Nucleus accumbens (tissue), 56 donors: ENCODE measurements around the gene ANKRD10.

Experiments
- DNase-seq, 56 donors: peaks; one replicate each; lab custom pipeline; 2025; lab: John Stamatoyannopoulos, UW

ANKRD10 gene

DNA sequence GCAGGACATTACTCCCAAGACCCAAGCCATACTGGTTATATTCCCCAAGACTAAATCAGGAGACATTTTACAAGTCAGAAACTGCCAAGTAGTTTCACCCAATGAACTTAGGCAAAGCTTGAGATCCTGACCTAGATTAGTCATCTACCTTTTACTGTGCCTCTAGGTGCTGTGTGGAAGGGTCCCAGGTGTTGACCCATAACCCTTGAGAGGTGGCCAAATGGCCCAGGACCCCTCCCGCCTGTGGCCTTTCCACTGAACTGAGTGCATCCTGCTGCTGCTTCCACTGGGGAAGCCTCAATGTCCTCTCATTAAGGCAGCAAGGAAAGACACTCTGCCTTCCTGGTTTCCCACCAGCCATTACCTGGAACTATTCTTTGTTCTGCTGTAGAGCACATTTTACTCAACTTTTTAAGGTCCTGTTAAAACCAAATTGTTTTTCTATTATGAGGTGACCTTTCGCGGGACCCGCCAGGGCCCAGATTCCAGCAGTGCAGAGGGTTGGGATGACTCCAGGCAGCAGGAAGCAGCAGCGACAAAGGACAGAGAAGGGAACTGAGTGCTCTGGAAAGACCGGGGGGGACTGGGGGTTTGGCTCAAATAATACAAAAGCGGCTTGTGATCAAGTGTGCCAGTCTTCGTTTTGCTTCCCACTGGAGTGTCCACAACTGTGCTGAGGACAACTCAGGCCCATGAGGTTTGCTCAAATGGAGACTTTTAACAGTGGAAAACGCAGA lies 27.1 kb downstream of the ANKRD10 start:
- DNase-seq, result peak in 35 of 56 donors; percentile 11 to 74 (median 45)

DNA sequence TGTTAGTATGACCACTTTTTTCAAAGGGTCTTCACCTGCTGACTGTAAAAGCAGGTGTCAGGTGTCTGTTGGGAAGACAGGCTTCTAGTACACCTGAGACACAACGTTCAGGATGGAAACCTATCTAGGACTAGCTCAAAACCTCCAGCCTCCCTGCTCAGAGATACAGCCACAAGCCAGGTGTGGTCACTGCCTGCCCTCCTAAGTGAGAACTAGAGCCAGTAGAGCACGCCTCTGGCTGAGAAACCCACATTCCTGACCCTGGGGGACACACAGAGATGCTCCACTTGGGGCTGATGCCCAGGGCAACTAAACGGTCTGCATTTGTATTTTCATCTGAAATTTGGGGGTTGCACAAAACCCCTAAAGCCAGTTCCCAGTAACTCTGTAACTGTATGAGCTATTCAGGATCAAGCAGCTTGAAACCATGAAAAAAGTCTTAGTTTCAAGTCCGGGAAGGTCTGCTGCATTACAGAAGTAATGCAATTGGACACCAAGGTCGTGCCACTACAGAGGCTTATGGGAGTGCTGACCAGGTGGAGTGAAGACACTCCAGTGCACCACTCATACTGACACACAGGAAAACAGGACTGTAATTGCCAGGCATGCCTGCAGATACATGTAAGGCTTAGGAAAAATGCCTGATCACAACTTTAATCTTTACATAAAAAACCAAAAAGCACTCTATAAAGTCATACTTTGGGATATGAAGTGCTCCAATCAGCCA lies 27.8 kb downstream of the ANKRD10 start:
- DNase-seq, result no peak

DNA sequence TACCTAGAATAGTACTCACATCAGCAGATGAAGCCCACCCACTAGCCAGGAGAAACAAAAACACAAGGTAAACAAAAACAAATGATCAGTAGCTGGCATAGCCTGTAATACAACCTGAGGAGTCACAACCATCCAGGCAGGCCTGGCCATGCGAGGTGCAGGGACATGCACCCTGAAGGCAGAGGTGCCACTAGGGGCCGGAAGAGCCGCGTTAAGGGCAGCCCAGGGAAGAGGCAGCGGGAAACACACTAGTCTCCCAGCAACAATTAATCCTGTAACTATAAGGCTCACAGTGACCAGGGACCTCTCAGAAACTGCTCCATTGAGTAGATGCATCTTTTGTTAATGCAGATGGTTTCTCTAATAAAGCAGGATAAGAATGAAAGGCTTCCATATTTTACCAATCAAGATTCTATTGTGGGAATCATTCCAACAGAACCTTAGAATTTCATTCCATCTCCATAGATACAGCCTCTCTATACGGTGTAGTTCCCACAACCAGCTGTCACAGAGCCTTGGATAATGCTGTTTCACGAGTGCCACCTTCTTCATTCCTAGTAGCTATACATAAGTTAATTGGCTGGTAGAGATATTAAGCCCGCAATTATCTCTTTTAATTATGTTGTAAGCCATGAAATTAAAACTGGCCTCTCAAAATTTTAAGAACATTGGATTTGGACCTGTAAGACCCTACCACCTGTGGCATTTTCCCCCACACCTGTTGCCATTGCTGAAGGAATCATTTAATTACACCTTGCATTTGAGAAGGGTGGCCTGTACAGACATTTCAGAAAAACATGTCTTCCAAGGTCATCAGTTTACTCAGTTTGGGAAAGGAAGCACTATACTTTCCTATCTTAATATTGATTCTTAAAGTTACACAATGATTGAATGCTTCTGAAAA lies 28.7 kb downstream of the ANKRD10 start:
- DNase-seq, result no peak

DNA sequence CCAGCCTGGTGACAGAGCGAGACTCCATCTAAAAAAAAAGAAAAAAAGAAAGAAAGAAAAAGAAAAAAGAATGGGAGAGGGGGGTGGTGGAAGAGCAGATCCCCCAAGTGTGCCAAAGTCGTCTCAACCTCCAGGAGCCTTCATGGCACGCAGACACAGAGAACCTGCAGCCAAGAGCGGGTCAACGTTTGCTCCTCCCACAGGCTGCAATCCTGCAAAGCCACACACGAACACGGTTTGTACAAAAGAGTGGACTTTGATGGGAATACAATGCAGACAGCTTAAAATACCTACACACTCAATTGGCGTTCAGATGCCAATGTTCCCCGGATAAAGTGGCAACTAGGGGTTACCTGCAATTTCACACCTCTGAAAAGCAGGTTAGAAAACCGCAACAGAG lies 29.4 kb downstream of the ANKRD10 start:
- no peak for DNase-seq

DNA sequence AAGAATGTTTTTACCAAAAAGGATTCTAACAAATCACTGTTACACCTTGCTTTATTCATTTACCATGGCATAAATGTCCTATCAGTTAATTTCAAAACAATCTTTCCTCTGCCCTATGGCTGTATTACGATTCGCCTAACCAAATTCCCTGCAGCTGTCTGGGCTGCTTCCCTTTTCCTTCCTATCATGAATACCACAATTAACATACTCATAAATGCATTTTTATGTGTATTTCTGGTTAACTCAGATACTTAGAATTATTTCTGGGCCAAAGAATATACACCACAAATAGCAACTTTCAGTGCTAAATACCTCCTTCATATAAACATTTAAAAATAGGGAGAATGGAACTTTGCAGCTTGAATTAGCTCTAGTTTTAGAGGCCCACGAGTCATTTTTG lies 30.4 kb downstream of the ANKRD10 start:
- DNase-seq, result no peak

DNA sequence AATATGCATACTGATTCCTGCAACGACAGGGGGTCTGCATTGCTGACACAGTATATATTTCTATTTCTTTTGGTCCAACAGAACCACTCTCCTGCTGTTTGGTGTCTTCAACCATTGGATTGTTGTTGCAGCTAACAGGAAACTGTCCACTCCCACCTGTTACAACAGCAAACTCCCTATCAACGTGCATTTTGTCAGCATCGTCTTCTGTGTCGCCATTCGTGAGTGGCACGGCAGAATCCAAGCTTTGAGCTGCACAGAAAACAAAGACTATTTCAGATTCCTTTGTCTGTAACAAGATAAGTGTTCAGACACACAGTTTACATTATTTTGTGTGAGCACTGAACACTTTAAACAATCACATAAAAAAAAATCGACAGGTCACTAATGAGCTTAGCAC lies 31.3 kb downstream of the ANKRD10 start:
- no peak for DNase-seq

DNA sequence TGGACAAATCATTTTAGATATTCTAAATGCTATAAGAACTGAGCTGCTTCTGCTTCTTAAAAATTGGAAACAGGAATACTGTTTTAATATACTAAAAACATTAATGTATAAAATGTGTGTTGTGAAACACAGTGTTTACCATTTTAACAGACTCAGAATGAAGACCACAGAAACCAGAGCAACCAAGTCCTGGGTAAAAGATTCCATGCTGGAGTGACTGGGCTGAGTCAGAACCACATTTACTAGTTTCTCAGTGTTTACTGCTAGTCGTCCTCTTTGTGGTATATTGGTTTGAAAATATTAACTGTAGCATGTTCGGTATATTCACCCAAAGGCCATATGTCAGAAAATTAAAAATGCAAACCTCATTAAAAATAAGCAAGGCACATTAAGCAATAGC lies 31.9 kb downstream of the ANKRD10 start:
- DNase-seq, result no peak

DNA sequence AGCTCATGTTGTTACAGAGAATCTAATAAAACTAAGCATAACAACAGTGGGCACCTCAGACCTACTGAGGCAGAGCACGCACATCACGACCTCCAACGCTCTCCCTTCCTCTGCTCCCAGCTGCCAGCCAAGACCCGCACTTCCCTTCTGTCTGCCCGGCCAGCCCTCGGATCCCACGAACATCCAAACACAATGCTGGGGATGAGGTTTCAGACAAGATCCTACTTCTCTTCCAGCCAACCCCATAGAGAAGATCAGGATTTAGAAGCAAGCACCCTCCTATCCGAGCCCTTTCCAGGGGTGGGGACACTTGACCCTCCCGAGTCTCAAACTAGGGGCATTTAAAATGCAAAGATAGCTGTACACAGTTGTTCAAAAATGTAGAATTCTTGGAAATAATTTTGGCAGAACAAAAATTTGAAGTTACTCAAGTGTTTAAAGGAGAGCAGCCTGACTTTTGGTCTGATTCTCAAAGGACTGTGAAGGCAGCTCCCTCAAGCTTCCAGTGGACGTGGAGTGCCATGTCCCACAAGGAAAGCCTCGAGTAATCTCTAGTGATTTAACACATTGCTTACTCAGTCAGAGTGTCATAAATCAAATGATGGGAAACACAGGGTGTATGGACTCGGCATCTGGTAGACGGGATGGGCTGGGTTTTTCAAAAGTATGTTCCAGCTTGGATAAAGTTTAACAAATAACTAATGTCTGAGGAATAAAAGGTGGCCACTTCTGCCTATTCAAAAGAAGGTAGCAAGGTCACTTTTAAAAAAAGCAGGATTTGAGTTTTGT lies 32.8 kb downstream of the ANKRD10 start:
- DNase-seq, result no peak

DNA sequence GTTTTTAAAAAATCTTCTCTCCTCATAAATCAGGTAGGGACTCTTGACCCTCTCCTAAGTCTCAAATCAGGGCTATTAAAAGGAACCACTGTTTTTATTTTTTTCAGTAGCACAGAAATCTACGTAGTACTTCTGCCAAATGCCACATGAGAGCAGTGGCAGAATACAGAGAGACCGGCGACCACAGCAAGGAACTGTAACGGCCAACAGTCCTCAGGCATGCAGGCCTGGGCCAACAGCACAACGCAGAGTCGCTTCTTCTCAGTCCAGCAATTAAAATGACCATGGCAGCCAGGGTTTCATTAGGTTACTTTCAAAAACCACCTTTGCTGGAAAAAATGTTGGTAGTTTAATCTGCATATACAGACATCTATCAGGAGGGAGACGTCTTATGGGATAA lies 34.2 kb downstream of the ANKRD10 start:
- DNase-seq, result peak in 4 of 56 donors; percentile 7 to 21 (median 13)

DNA sequence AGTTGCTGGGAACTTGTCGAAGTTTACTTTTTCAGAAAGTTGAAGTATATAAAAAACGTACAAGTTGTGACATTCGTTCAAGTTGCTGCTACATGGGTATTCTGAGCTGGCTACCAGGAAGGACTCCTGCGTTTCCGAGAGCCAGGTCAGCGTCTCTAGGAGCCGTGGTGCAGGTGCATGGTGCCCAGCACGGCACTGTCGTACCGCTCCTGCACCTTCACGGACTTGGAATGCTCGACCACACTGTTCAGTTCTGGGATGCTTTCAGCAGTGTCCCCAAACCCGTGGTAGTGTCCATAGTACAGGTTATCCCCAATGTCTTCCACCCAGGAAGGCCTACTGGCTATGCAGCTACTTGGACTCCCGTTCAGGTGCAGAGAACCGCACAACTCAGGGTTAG lies 35.4 kb downstream of the ANKRD10 start:
- DNase-seq, result no peak

DNA sequence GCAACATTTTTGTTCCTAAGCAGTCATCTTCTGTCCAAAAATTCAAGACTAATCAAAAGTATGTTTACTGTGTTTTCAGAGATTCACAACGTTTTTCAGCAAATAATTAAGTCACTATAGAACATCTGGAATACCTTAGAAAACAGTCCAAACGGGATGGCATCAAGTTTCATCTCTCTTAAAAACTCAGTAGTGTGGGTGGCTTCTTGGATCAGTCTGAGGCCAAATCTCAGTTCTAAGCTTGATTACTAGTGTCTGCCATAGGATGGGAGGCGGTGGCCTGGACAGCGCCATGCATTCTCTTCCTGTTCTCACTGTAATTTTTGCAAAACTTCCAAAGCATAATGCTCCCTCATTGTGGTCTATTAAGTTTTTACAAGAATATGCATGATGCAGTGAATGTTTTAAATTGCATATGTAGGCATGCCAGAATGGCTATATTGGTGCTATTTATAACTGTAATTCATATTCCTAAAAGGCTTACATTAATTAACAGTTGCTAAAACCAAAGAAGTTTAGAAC lies 37.1 kb downstream of the ANKRD10 start:
- DNase-seq, result no peak

DNA sequence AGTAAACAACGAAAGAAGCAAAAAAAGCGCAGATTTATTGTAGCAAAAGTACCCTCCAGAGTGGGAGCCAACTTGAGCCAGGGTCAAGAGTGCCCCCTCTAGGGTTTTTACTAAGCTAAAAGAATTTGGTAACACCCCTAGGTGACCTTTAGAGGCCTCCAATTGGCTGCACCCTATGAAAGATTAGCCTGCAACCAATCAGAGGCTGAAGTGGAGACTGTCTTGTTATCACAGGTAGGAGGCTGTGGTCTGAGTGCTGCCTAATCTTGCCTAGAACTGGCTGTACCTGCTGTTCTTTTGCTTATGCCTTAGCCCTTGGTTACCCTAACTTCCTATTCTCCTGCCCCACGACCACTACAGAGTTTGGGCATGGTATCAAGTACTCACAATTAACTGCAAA lies 38.3 kb downstream of the ANKRD10 start:
- DNase-seq, result no peak

DNA sequence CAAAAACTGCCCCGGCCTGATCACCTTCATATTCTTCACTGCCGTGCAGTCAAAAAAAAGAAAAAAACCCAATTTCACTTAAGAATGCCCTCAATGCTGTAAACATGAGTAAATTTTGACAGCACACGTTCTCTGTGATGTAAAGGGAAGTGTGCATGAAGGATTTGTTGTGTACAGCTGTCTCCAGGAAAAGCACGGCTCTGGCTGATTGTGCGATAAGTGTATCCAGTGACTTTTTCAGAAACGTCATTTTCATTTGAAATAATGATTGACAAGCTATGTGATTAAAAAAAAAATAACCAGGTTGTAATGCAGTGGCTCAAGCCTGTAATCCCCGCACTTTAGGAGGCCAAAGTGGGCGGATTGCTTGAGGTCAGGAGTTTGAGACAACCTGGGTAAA lies 39.6 kb downstream of the ANKRD10 start:
- no peak for DNase-seq

DNA sequence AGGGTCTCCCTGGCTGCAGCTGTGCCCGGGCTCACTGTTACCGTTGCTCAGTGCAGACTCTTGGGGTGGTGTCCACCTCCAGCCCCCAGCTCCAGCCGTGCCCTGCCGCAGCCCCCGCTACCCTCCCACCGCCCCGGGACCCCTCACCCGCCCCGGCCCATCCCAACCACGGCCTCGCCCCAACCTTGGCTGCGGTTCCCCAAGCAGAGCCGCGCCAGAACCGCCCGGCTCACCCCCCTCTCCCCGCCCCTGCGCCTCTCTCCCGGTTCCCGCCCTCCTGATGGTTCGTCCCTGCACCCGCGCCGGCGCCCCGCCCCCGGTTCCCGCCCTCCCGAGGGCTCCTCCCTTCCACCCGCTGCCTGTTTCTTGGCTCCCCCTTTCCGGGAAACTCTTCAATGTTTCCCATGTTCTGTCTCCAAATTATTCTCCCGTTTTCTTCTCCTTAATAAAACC lies 40.3 kb downstream of the ANKRD10 start:
- peak in 47 of 56 donors; percentile 20 to 84 (median 56) for DNase-seq

DNA sequence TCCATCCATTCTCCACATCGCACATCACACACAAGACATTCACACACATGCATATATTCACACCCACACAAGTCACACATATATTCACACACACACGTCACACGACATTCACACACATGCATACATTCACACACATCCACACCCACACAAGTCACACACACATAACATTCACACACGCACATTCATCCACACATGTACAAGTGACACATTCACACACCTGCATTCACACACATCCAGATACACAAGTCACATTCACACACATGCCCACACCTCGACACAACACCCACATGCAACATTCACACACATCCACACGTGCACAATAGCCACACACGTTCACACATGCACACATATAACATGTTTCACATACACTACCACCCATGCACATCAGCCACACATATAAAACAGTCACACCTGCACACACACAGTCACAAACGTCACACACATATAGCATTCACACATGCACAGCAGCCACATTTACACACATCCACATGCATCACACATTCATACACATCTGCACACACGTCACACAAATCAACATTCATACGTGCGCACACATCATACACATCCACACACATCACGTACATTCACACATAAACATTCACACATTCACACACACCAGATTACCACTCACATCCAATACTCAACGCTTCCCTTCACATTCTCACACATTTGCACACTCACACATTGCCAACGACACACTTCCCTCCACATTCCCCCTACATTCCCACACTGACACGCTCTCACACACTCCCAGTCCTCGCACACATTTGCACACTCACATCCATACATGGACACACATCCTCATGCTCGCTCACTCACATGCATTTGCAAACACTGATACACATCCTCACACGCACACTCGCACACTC lies 41.0 kb downstream of the ANKRD10 start:
- no peak for DNase-seq

DNA sequence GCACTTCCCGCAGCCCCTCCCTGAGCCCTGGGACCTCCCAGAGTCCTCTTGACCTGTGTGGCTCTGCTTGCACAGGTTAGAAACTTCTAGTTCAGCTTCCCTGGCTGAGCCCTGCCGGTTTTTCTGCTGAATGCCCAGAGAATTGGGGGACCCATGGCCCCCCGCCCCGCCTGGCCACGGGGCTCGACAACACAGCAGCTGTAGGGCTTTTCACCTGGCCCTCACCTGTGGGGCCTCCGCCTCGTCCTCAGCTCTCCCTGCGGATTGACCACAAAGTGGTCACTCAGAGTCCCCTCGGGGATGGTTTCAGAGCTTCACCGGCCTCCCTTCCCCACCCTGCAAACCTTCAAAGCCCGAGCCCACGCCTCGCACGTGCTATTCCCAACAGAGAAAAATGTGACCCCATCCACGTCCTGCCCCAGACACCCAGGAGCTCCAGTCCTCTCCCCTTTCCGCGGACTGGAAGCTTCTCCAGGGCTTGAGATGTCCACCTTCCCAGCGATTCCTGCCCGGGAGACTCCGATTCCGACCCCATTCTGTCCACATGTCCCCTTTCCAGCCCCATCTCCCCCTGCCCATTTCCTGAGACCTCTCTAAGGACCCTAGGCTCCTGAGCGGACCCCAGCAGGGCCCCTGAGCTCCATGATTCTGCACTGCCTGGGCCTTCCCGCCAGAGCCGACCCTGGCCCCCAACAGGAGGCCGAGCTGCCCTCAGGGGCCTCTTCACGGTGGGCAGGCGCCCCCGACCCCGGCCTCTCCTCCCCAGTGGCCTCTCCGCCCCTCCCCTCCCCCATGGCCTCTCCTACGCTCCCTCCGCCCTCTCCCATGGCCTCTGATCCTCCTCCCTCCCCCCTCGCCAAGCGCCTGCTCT lies 41.9 kb downstream of the ANKRD10 start:
- no peak for DNase-seq

DNA sequence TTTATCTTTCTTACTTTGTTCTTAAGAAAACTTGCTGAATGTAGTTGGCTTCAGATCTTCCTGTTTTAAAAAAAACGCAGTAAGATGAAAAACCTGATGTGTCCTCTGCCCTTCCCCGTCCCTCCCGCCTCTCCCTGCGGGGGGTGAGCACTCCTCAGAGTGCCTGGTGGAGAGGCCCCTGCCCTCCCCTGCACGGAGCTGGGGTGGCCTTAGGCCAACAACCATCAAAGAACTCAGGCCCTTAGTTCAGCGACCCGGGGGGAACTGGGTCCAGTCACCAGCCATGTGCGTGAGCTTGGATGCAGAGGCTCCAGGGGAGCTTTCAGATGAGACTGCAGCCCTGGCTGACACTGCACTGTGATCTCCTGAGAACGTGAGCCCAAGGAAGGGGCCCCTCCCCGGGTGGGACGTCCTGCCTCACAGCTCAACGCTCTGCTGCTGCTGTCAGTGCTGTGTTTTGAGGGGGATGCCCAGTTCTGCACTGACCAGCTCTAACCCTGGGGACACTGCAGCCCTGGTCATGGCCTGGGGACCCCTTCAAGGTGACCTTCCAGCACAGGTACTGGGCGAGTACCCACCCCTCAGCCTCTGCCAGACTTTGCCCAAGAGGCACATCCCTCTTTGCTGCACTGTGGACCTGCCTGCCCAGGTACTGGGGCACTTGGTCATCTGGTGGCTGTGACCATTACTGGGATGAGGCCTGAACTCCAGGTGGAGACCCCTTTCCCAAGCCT lies 42.7 kb downstream of the ANKRD10 start:
- DNase-seq, result no peak
